Activated CD8-positive, alpha-beta memory T cell treated with anti-CD3 and anti-CD28 coated beads for 4 hours (primary cell): Measurements from ENCODE around the gene AGBL4.

Experiments
- DNase-seq, 2 donors: peaks; one replicate each; pipeline ENCODE4 v3.0.0-alpha.2; 2020; ENCODE audit warnings: low read depth in 2 of 2

The AGBL4 gene

DNA sequence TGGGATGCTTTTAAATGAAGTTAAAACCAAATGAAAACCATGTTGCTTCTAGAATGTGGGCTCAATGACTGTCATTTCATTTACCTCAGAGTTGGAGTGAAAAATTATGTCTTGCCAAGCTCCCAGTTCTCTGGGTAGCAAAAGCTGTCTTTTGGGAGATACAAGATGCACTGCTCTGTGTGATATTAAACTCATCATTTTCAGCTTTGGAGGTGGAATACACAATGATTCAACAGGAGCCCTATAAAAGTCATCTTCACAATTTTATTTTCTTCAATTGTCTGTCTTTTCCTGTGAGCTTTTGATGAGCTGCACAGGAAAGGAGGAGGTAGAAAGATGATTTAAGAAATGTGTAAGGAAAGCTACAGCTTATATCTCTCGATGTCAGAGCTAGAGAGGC is 1431.4 kb downstream of the AGBL4 start:
- no peak for DNase-seq

DNA sequence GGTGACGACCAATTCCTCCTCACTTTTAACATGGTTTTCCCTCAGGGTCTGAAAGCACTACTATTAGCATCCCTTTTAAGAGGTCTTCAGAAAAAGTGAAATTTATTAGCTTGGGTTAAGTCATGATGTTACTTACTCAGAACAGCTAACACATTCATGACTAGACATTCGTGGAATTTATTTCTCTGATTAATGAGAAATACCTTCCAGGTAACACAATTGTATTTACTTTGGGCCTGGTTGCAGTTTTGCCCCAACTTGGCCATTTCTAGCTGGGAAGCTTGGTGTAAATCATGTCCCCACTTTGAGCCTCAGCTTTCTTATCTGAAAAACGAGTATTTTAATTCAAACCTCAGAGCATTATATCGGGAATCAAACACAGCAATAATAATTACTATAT is 1432.6 kb downstream of the AGBL4 start:
- DNase-seq = no peak

GRCh38 chr1:48588061-48588460 is 1435.7 kb downstream of the AGBL4 start:
- no peak for DNase-seq

DNA sequence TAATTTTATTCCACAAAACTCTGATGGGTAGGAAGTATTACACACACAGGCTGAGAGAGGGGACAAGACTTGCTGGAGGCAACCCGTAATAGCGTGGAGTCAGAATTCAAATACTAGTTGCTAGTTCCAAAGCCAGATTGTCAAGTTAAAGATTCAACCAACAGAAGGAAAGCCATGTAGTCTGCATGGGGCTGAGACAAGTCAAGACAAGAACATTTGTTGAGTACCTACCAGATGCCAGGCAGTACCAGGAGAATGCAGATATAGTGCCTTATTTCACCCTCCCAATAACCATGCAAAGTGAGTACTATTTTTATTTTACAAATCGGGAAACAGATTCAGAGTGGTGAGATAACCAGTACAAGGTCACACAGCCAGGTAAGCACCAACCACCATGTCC is 1441.3 kb downstream of the AGBL4 start:
- no peak for DNase-seq

DNA sequence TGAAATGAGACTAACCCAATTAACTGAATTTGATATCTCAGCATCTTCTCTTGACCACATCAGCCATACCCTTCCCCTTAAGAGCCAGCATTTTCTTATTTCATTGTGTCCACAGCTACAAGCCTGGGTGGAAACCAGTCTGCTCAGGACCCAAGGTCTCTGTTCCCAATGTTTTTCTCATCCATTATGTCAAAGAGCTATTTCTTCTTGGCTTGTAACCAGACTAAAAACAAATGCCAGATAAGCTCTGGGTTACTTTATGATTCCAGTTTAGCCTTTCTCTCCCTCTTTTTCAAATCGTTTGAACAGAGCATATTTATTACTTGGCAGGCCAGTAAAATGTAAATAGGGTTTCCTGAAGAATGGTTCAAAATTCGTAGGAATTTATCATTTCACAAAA is 1442.5 kb downstream of the AGBL4 start:
- DNase-seq = no peak

GRCh38 chr1:48576565-48576964 is 1447.2 kb downstream of the AGBL4 start:
- DNase-seq = no peak

- DNase-seq = no peak
These were observed 1451.0 kb downstream of the AGBL4 start for GRCh38 chr1:48572646-48573258.

DNA sequence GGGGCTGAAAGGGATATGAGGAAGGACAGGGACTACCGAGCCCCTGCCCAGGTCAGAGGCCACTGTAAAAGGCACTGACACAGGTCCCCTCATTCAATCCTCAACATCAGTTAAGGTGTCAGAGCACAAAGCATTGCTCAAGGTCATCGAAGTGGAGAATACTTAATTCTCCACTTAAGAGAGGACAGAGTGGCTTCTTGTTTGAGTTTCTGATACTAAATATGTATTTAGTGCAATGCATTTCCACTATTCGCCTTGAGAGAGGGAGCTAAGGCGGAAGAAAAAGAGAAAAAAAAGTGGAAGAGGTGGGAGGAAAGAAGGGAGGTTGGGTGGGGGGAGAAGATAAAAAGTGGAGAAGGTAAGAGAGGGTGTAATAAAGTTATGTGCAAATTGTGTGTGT is 1451.6 kb downstream of the AGBL4 start:
- no peak for DNase-seq

- DNase-seq = no peak
These were observed 1452.3 kb downstream of the AGBL4 start for GRCh38 chr1:48571303-48571987.

DNA sequence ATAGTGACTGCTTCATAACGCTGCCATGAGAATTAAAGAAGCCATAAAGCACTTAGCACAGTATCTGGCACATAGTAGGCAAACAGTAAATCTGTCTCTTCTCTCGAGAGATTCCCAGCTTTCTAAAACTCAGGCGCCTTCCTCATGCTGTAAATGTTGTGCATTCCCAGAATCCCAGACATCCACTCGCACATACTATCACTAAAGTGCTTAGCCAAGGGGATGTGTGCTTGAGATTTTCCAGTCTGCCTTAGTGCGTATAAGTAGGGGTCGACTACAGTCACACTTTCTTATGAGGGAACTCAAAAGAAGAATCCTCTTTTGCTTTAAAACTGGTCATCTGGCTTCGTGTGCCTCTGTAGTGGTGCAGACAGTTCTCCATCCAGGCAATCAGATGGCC is 1453.2 kb downstream of the AGBL4 start:
- DNase-seq = no peak

- DNase-seq = no peak
These were observed 1455.3 kb downstream of the AGBL4 start for GRCh38 chr1:48568501-48568900.

GRCh38 chr1:48566492-48566891 is 1457.3 kb downstream of the AGBL4 start:
- no peak for DNase-seq

DNA sequence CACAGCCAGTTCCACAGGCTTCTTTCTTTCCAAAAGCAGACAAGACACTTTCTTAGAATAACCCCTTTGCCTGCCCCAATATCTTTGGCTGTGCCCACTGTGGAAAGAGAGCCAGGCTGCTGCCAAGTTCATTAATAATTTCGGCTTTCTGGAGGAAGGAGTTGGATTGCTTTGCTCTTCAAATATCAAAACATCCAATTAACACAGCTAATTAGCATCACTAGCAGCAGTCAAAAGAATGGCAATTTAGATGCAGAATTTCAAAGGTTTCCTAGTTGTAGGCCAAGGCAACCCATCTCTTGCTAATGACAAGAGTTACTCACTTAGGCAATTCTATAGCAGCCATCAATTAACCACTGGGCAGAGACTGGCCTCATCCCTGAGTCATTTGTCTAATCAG is 1460.7 kb downstream of the AGBL4 start:
- DNase-seq = no peak

DNA sequence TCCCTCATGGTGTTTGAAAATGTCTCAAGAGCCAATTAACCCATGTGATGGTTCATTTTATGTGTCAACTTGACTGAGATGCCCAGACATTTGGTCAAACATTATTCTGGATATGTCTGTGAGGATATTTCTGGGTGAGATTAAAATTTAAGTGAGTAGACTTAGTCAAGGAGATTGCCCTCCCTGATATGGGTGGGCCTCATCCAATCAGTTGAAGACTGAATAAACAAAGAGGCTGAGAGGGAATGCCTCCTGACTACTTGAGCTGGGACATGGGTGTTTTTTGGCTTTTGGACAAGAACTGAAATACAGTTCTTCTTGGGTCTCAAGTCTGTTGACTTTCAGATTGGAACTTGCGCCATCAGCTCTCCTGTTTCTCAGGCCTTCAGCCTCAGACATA is 1462.3 kb downstream of the AGBL4 start:
- DNase-seq = no peak

- DNase-seq = no peak
These were observed 1463.2 kb downstream of the AGBL4 start for GRCh38 chr1:48560577-48560976.

DNA sequence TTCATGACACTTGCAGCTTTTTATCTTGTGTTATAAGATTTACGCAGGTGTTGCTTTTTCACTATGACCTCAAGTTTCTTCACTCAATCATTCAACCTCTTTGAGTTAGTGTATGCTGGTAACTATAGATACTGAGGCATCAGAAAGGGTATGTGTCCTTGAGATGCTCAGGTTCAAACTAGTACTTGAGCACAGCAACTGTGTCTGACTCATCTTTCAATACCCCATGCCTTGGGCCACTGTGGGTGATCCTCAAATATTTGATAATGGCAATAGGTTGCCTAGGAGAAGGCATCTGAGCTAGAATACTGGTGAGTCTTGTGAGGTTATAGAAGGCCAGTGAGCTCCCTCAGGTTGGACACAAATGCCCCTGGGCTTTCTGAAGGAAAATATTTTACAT is 1463.6 kb downstream of the AGBL4 start:
- no peak for DNase-seq

DNA sequence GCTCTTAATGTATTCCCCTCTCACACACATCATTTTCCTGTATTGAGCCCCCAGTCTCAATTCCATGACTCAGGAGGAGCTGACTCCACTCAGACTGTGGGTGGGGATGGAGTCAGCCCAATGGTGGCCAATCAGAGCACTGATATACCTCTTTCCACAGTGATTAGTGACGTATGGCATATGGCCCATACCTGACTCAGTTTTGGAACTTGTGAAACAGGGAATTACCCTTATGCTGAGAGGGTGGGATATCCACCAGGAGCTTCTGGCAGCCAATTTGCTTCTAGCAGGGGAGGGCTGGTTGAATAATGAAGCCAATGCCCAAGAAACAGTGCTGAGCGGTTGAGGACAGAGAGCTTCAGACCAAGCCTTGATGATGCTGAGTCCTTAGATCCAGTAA is 1465.4 kb downstream of the AGBL4 start:
- no peak for DNase-seq

- DNase-seq = no peak
These were observed 1467.4 kb downstream of the AGBL4 start for GRCh38 chr1:48556186-48556850.

DNA sequence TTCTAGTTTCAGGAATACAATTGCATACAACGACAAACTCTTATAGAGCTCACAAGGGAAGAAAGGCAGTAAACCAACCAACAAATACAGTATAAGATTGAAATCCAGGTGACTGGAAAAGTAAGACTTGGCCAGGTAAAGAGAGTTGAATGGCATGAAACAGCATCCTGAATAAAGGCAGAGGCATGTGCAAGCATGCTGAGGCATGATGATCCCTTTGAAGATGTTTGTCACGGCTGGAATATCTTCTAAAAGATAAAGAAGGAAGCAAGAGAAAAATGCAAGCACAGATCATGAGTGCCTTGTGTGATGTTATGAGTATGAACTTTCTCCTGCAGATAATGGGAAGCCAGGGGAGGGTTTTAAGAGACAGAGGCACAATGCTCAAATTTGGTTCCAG is 1468.5 kb downstream of the AGBL4 start:
- DNase-seq = no peak

GRCh38 chr1:48552903-48553606 is 1470.7 kb downstream of the AGBL4 start:
- no peak for DNase-seq

DNA sequence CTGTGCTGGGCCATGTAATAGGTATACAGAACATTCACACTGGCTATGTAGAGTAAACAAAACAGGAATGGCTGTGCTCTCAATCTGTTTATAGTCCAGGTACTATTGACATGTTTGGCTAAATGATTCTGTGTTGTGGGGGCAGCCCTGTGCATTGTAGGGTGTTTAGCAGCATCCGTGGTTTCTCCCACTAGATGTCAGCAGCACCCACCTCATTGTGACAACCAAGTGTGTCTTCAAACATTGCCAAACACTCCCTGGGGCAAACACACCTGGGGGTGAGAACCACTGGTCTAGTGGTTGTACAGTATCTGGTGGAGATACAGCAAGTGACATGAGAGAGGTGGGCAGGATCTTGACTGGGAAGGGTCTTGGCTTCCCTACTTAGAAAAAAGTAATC is 1471.3 kb downstream of the AGBL4 start:
- no peak for DNase-seq

GRCh38 chr1:48548985-48549384 is 1474.8 kb downstream of the AGBL4 start:
- DNase-seq = no peak
